HUES6 (cell line): Measurements from ENCODE around the gene HUWE1.
"Not testable (repeated sequence)": the region's sequence is repeated elsewhere in the genome, so short reads cannot be mapped to it uniquely, and the experiment has no call there.

Source experiments
- H3K27ac ChIP-seq: 2 replicates; pipeline ENCODE4 v1.7.0; 2013; ENCODE audit warnings: low read depth, mild to moderate bottlenecking, low read length, inconsistent platforms
- H3K27me3 ChIP-seq: 2 replicates; pipeline ENCODE4 v1.6.1; 2013; ENCODE audit warnings: low read length; ENCODE audit not compliant: control insufficient read depth, insufficient read depth
- H3K36me3 ChIP-seq: 2 replicates; pipeline ENCODE4 v1.6.1; 2013; ENCODE audit warnings: low read length; ENCODE audit not compliant: control insufficient read depth, insufficient read depth
- H3K4me1 ChIP-seq: 2 replicates; pipeline ENCODE4 v1.6.1; 2013; ENCODE audit warnings: low read length; ENCODE audit not compliant: control insufficient read depth, insufficient read depth
- H3K4me3 ChIP-seq: 2 replicates; pipeline ENCODE4 v1.5.1; 2013; ENCODE audit warnings: low read depth, low read length
- H3K9ac ChIP-seq: one replicate; pipeline ENCODE4 v1.6.1; 2013; ENCODE audit warnings: mild to moderate bottlenecking, low read length
- H3K9me3 ChIP-seq: 2 replicates; pipeline ENCODE4 v1.6.1; 2013; ENCODE audit warnings: low read depth, low read length; ENCODE audit not compliant: control insufficient read depth, insufficient read depth

HUWE1 gene, protein sequence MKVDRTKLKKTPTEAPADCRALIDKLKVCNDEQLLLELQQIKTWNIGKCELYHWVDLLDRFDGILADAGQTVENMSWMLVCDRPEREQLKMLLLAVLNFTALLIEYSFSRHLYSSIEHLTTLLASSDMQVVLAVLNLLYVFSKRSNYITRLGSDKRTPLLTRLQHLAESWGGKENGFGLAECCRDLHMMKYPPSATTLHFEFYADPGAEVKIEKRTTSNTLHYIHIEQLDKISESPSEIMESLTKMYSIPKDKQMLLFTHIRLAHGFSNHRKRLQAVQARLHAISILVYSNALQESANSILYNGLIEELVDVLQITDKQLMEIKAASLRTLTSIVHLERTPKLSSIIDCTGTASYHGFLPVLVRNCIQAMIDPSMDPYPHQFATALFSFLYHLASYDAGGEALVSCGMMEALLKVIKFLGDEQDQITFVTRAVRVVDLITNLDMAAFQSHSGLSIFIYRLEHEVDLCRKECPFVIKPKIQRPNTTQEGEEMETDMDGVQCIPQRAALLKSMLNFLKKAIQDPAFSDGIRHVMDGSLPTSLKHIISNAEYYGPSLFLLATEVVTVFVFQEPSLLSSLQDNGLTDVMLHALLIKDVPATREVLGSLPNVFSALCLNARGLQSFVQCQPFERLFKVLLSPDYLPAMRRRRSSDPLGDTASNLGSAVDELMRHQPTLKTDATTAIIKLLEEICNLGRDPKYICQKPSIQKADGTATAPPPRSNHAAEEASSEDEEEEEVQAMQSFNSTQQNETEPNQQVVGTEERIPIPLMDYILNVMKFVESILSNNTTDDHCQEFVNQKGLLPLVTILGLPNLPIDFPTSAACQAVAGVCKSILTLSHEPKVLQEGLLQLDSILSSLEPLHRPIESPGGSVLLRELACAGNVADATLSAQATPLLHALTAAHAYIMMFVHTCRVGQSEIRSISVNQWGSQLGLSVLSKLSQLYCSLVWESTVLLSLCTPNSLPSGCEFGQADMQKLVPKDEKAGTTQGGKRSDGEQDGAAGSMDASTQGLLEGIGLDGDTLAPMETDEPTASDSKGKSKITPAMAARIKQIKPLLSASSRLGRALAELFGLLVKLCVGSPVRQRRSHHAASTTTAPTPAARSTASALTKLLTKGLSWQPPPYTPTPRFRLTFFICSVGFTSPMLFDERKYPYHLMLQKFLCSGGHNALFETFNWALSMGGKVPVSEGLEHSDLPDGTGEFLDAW (N-terminal part only)

DNA sequence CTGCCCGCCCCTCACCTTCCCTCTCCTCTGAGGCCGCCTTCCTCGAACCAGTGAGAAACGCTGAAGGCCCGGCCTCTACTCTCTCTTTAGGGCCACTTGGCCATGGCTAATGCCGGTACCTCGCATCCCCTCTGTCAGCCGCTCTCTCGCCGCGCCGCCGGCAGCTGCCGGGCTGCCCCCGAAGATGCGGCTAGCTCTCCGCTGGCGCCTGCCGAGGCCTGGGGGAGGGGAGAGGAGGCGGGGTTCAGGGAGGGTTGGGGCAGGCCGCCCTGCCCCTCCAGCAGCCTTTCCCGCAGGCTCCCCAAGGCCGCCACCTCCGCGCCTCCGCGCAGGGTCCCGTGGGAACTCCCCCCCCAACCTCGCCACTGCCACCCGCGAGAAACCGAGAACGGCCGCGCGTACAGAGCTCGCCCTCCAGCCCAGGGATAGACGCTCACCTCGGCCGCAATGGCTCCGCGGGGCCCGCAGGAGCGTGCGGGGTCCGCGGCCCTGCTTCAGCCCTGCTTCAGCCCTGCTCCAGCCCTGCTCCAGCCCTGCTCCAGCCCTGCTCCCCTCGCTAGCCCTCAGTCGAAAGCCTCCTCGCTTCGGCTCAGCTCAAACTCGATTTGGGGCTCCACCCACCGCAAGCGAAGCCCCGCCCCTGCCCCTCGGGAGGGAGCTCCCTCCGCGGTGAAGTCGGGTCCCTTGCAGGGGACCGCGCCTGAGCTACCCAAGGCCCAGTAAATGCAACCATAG is at the start of gene HUWE1:
HUWE1 (minus strand) TSS at position 569 of the 735 bp plus-strand sequence. CDS start 32,612 bp downstream, outside the sequence.
- no peaks in the 10 kb centered on the region; the same call in 1 of the 2 replicates for H3K27me3 ChIP-seq
- H3K4me1 ChIP-seq, result no peaks in the 10 kb centered on the region
- no peaks in the 10 kb centered on the region; the same call in 1 of the 2 replicates for H3K9me3 ChIP-seq
- peak within 1 kb of the TSS; percentile 85 for H3K9ac ChIP-seq
- peak within 1 kb of the TSS; percentile 84 for H3K4me3 ChIP-seq
- peaks cover 10% of the 10 kb centered on the region for H3K36me3 ChIP-seq
- H3K27ac ChIP-seq, result peak within 1 kb of the TSS; percentile 39; the same call in 1 of the 2 replicates

DNA sequence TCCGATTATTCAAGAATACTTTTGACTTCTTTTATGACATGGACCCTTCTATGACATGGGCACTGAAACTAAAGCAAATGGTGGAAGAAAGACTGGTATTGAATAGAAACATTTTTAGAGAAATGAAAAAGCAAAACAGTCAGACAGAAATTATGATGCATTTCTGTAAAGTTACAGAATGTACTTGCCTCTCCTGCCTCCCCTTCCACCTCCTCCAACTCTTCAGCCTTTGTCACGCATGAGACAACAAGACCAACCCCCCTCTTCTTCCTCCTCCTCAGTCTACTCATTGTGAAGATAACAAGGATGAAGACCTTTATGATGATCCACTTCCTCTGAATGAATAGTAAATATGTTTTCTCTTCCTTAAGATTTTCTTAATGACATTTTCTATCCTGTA is 46.3 kb upstream of the HUWE1 start:
- Histone ChIP-seq H3K9ac (no peak overlapping the region), H3K4me3 (no peak overlapping the region), H3K27me3 (no peaks in the 10 kb centered on the region), H3K36me3 (no peaks in the 10 kb centered on the region), H3K27ac (no peak overlapping the region), H3K9me3 (peaks cover 12% of the 10 kb centered on the region; the same call in 1 of the 2 replicates), H3K4me1 (no peaks in the 10 kb centered on the region)

DNA sequence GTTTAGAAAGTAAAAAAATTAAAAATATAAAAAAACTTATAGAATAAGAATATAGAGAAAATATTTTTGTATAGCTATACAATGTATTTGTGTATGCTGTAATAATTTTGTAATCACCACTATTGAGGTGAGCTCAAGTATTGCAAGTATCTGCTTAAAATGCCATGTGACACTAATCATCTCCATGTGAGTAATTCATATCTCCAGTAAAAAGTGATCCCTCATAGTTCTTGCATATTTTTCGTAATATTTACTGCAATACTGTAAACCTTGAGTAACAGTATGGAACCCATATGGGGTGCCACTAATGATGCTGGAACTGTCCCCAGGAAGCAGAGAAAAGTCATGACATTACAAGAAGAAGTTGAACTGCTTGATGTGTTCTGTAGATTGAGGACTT is 43.2 kb upstream of the HUWE1 start:
- Histone ChIP-seq H3K4me1 (no peaks in the 10 kb centered on the region), H3K4me3 (no peak overlapping the region), H3K36me3 (no peaks in the 10 kb centered on the region), H3K9me3 (peaks cover 19% of the 10 kb centered on the region), H3K27me3 (no peaks in the 10 kb centered on the region), H3K27ac (no peak overlapping the region), H3K9ac (no peak overlapping the region)

DNA sequence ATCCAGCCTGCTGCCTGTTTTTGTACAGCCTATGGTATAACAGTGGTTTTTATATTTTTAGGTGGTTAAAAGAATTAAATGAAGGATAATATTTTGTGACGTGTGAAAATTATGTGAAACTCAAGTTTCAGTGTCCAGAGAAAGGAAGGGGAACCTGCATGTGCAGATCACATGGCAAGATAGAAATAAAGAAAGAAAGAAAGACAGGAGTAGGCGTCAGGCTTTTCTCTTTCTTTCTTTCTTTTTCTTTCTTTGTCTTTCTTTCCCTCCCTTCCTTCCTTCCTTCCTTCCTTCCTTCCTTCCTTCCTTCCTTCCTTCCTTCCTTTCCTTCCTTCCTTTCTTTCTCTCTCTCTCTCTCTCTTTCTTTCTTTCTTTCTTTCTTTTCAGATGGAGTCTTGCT is 42.0 kb upstream of the HUWE1 start:
- H3K36me3 ChIP-seq, result no peaks in the 10 kb centered on the region
- no peak overlapping the region for H3K27ac ChIP-seq
- H3K9ac ChIP-seq, result no peak overlapping the region
- H3K4me3 ChIP-seq, result no peak overlapping the region
- no peaks in the 10 kb centered on the region for H3K27me3 ChIP-seq
- H3K4me1 ChIP-seq, result no peaks in the 10 kb centered on the region
- H3K9me3 ChIP-seq, result peaks cover 27% of the 10 kb centered on the region

DNA sequence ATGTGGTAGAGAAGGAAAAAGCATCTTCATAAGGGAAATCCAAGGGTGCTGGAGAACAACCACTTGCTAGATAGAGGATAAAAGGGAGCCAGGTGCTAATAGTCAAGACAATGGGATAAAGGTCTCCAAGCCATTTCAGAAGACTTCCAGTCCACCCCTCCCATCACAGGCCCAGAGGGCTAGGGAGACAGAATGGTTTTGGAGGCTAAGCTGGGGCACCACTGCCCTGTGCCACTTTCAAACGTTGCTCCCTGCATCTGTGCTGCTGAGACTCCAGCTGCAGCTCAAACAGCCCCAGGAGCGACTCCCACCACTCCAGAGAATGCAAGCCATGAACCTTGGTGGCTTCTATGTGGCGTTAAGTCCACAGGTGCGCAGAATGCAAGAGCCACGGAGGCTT is 38.4 kb upstream of the HUWE1 start:
- Histone ChIP-seq H3K36me3 (no peaks in the 10 kb centered on the region), H3K4me3 (no peak overlapping the region), H3K27me3 (no peaks in the 10 kb centered on the region), H3K27ac (no peak overlapping the region), H3K4me1 (no peaks in the 10 kb centered on the region), H3K9ac (no peak overlapping the region), H3K9me3 (peaks cover 36% of the 10 kb centered on the region)

DNA sequence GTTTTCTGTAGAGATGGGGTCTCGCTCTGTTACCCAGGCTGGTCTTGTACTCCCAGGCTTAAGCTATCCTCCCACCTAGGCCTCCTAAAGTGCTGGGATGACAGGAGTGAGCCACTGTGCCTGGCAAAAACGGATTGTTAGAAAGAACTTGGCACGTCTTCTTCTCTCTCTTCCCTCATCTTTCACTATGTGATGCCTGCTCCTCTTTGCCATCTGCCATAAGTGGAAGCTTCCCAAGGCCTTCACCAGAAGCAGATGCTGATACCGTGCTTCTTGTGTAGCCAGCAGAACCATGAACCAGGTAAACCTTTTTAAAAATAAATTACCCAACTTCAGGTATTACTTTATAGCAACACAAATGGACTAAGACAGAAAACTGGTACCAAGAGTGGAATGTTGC is 36.9 kb upstream of the HUWE1 start:
- H3K27me3 ChIP-seq, result no peaks in the 10 kb centered on the region
- H3K4me3 ChIP-seq, result no peak overlapping the region
- H3K36me3 ChIP-seq, result no peaks in the 10 kb centered on the region
- H3K9ac ChIP-seq, result no peak overlapping the region
- no peak overlapping the region for H3K27ac ChIP-seq
- H3K9me3 ChIP-seq, result peaks cover 36% of the 10 kb centered on the region
- H3K4me1 ChIP-seq, result no peaks in the 10 kb centered on the region

DNA sequence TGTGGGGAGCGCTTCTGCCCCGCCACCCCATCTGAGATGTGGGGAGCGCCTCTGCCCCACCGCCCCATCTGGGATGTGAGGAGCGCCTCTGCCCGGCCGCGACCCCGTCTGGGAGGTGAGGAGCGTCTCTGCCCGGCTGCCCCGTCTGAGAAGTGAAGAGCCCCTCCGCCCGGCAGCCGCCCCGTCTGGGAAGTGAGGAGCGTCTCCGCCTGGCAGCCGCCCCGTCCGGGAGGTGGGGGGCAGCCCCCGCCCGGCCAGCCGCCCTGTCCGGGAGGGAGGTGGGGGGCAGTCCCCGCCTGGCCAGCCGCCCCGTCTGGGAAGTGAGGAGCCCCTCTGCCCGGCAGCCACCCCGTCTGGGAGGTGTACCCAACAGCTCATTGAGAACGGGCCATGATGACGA is 35.1 kb upstream of the HUWE1 start:
- H3K9ac ChIP-seq, result not testable (repeated sequence)

DNA sequence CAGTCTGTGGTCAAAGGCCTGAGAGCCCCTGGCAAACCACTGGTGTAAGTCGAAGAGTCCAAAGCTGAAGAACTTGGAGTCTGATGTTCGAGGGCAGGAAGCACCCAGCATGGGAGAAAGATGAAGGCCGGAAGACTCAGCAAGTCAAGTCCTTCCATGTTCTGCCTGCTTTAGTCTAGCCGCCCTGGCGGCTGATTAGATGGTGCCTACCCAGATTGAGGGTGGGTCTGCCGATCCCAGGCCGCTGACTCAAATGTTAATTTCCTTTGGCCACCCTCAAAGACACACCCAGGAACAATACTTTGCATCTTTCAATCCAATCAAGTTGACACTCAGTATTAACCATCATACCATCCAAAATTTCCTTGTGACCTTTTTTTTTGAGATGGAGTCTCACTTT is 33.1 kb upstream of the HUWE1 start:
- not testable (repeated sequence) for H3K27ac ChIP-seq, H3K9ac ChIP-seq, H3K36me3 ChIP-seq, H3K4me1 ChIP-seq, H3K4me3 ChIP-seq, H3K27me3 ChIP-seq
- H3K9me3 ChIP-seq, result peaks cover 28% of the 10 kb centered on the region

More for the DNA sequence above, 35.1 kb upstream of the HUWE1 start:
- not testable (repeated sequence) for H3K27ac ChIP-seq, H3K36me3 ChIP-seq, H3K27me3 ChIP-seq, H3K4me3 ChIP-seq, H3K4me1 ChIP-seq
- H3K9me3 ChIP-seq, result peaks cover 43% of the 10 kb centered on the region

DNA sequence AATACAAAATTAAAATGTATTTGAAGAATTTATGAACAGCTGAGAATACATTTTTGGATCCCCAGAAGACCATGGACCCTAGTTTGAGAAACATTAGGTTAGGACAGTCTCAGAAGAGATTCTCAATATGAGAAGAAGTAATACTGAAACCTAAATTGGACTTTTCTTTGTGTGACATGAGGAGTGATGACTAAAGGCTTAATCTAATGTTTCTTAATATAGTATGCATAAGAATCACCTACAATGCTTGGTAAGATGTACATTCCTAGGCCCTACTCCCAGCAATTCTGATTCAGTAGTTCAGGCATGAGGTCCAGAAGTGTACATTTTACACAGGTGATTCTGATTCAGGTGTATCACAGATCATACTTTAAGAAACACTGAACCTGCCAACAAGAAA is 31.6 kb upstream of the HUWE1 start:
- no peak overlapping the region for H3K27ac ChIP-seq
- no peaks in the 10 kb centered on the region for H3K36me3 ChIP-seq
- peaks cover 6% of the 10 kb centered on the region for H3K4me1 ChIP-seq
- no peaks in the 10 kb centered on the region for H3K27me3 ChIP-seq
- no peak overlapping the region for H3K4me3 ChIP-seq
- peaks cover 19% of the 10 kb centered on the region; the same call in 1 of the 2 replicates for H3K9me3 ChIP-seq
- no peak overlapping the region for H3K9ac ChIP-seq

DNA sequence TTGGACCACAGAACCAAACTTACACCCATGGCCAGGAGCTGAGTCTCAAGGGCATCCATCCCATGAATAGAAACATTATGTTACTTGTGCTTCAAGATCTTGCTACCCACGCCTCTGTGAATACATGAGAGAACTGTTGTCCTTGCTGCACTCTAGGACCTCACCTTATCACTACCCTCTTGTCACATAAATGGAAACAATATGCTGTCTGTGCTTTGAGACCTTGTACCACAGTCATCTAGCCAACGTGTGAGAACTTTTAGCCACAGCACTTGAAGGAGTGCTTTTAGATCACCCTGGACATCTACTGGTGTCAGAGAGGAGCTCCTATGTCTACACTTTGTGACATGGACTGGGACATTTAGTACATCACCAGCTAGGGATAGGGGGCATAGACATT is 30.7 kb upstream of the HUWE1 start:
- Histone ChIP-seq H3K27ac (no peak overlapping the region), H3K4me1 (peaks cover 6% of the 10 kb centered on the region), H3K27me3 (no peaks in the 10 kb centered on the region), H3K4me3 (no peak overlapping the region), H3K36me3 (no peaks in the 10 kb centered on the region), H3K9me3 (peaks cover 19% of the 10 kb centered on the region; the same call in 1 of the 2 replicates), H3K9ac (no peak overlapping the region)
